Suprapubic skin (tissue), 4 donors: ENCODE measurements around the gene NLE1. TPM values are rescaled to one million over a fixed set of nuclear protein-coding genes. Genes with fewer than 3 reads are reported as not detected.
"Not testable (repeated sequence)": the region's sequence is repeated elsewhere in the genome, so short reads cannot be mapped to it uniquely, and the experiment has no call there.

ENCODE experiments used
- DNase-seq, 2 donors: peaks; one replicate each; pipeline ENCODE4 v3.0.0-alpha.2; 2019; ENCODE audit warnings: low spot score in 2 of 2
- H3K27ac ChIP-seq: fragments of 200-600 bp; sonication (generic); one replicate; pipeline ENCODE4 v1.5.1; 2019
- H3K27me3 ChIP-seq: fragments of 200-600 bp; sonication (generic); one replicate; pipeline ENCODE4 v1.5.1; 2019
- H3K36me3 ChIP-seq: fragments of 200-600 bp; sonication (generic); one replicate; pipeline ENCODE4 v1.5.1; 2019
- H3K4me1 ChIP-seq: fragments of 200-600 bp; sonication (generic); one replicate; pipeline ENCODE4 v1.5.1; 2019
- H3K4me3 ChIP-seq: fragments of 200-600 bp; sonication (generic); one replicate; pipeline ENCODE4 v1.5.1; 2019; ENCODE audit warnings: mild to moderate bottlenecking
- H3K9me3 ChIP-seq: fragments of 200-600 bp; sonication (generic); one replicate; pipeline ENCODE4 v1.5.1; 2019
- CTCF ChIP-seq, 2 donors: fragments of 200-600 bp in 1 of 2; fragments of 450-650 bp in 1 of 2; sonication (generic) in 1 of 2; IDR thresholded peaks; one replicate each; pipeline ENCODE4 v1.5.1; 2016 to 2019; ENCODE audit warnings: antibody characterized with exemption in 2 of 2, mild to moderate bottlenecking in 1 of 2, moderate library complexity in 1 of 2
- EP300 ChIP-seq: sonication (generic); formaldehyde crosslinking; IDR thresholded peaks from one replicate; pipeline ENCODE4 v1.6.1; 2017; ENCODE audit warnings: antibody characterized with exemption
- POLR2A ChIP-seq, 2 donors: fragments of 450-650 bp; IDR thresholded peaks; one replicate each; pipeline ENCODE4 v1.6.1; 2017; ENCODE audit warnings: antibody characterized with exemption in 2 of 2, mild to moderate bottlenecking in 2 of 2, moderate library complexity in 2 of 2
- POLR2AphosphoS5 ChIP-seq, 3 donors: sonication (generic); formaldehyde crosslinking; IDR thresholded peaks; one replicate each; pipeline ENCODE4 v1.6.1; 2017; ENCODE audit warnings: antibody characterized with exemption in 3 of 3
- WGBS: methylation state at CpG from one replicate; pipeline ENCODE4 v1.1.5; 2018; 5-methylcytosine and 5-hydroxymethylcytosine counted together
- total RNA-seq, 4 donors: library from RNA; depleted of rRNA; stranded (reverse); fragments of >200 nt; gene quantifications; one replicate each; pipeline ENCODE4 v1.1.0, GENCODE V29; 2016

The NLE1 gene
- total RNA-seq, 4 donors from 2014 or later: 16.1 to 24.7 (median 20.1) TPM

- no peak for DNase-seq
- Histone ChIP-seq H3K4me1 (no peaks in the 10 kb centered on the region), H3K27ac (no peak overlapping the region), H3K9me3 (no peaks in the 10 kb centered on the region), H3K27me3 (no peaks in the 10 kb centered on the region), H3K36me3 (peaks cover 23% of the 10 kb centered on the region), H3K4me3 (no peak overlapping the region)
- TF ChIP-seq POLR2AphosphoS5 (IDR thresholded peaks at IDR 0.05) (peak in 1 of 3 donors; percentile 2), POLR2A (IDR thresholded peaks at IDR 0.05) (no peak), CTCF (IDR thresholded peaks at IDR 0.05) (no peak)
- 77% methylated on average over 11 of the region's 11 CpGs for WGBS
Observed at GRCh38 chr17:35127751-35128514, 14.2 kb downstream of the NLE1 start.

GRCh38 chr17:35121315-35121714, 20.8 kb downstream of the NLE1 start, which contains the start of gene FNDC8:
FNDC8 (plus strand) TSS chr17:35121615; CDS start chr17:35121694, 79 bp downstream.
- Histone ChIP-seq H3K9me3 (no peaks in the 10 kb centered on the region), H3K4me1 (peaks cover 15% of the 10 kb centered on the region), H3K4me3 (no peak within 1 kb of the TSS), H3K27me3 (no peaks in the 10 kb centered on the region), H3K36me3 (no peaks in the 10 kb centered on the region), H3K27ac (no peak within 1 kb of the TSS)
- WGBS: 93% methylated on average over 3 of the region's 3 CpGs
- TF ChIP-seq CTCF (IDR thresholded peaks at IDR 0.05) (no peak), POLR2AphosphoS5 (IDR thresholded peaks at IDR 0.05) (no peak), POLR2A (IDR thresholded peaks at IDR 0.05) (no peak), EP300 (no peak)
- no peak for DNase-seq

- Histone ChIP-seq H3K36me3 (no peaks in the 10 kb centered on the region), H3K27ac (peak within 1 kb of the TSS; percentile 62), H3K4me1 (peaks cover 15% of the 10 kb centered on the region), H3K27me3 (no peaks in the 10 kb centered on the region), H3K4me3 (peak within 1 kb of the TSS; percentile 86), H3K9me3 (no peaks in the 10 kb centered on the region)
- DNase-seq: peak; percentile 82 to 85
- TF ChIP-seq CTCF (IDR thresholded peaks at IDR 0.05) (peak; percentile 93 to 98), POLR2AphosphoS5 (IDR thresholded peaks at IDR 0.05) (no peak), EP300 (no peak)
- 0% methylated on average over 14 of the region's 72 CpGs for WGBS
Observed at GRCh38 chr17:35119370-35120165, 22.5 kb downstream of the NLE1 start, which contains the start of gene RAD51D. RAD51D (minus strand) TSS chr17:35119860; CDS start chr17:35119613, 247 bp downstream.

- Histone ChIP-seq H3K4me3 (no peak overlapping the region), H3K4me1 (peaks cover 15% of the 10 kb centered on the region), H3K9me3 (no peaks in the 10 kb centered on the region), H3K27ac (no peak overlapping the region), H3K36me3 (no peaks in the 10 kb centered on the region), H3K27me3 (no peaks in the 10 kb centered on the region)
- TF ChIP-seq CTCF (IDR thresholded peaks at IDR 0.05) (no peak), POLR2A (IDR thresholded peaks at IDR 0.05) (no peak), EP300 (no peak), POLR2AphosphoS5 (IDR thresholded peaks at IDR 0.05) (no peak)
- DNase-seq: no peak
Observed at GRCh38 chr17:35117984-35118383, 24.1 kb downstream of the NLE1 start.

GRCh38 chr17:35116845-35117244, 25.3 kb downstream of the NLE1 start:
- no peak for DNase-seq
- no peak overlapping the region for H3K4me3 ChIP-seq
- TF ChIP-seq POLR2A (IDR thresholded peaks at IDR 0.05): no peak
- no peak for TF ChIP-seq POLR2AphosphoS5 (IDR thresholded peaks at IDR 0.05)
- TF ChIP-seq EP300: no peak
- no peak for TF ChIP-seq CTCF (IDR thresholded peaks at IDR 0.05)
- no peaks in the 10 kb centered on the region for H3K27me3 ChIP-seq
- no peaks in the 10 kb centered on the region for H3K9me3 ChIP-seq
- WGBS: 86% methylated on average over 12 of the region's 12 CpGs
- H3K4me1 ChIP-seq: peaks cover 15% of the 10 kb centered on the region
- no peak overlapping the region for H3K27ac ChIP-seq
- no peaks in the 10 kb centered on the region for H3K36me3 ChIP-seq

- not testable (repeated sequence) for H3K27ac ChIP-seq, H3K27me3 ChIP-seq, H3K4me3 ChIP-seq, DNase-seq, H3K9me3 ChIP-seq, H3K4me1 ChIP-seq, H3K36me3 ChIP-seq
- WGBS: 98% methylated on average over 17 of the region's 17 CpGs
Observed at GRCh38 chr17:35110791-35111190, 31.3 kb downstream of the NLE1 start.
